Omental fat pad (tissue), 4 donors: Measurements from ENCODE around the gene AKAP9. TPM values are rescaled to one million over a fixed set of nuclear protein-coding genes. Genes with fewer than 3 reads are reported as not detected.
"Not testable (repeated sequence)": the region's sequence is repeated elsewhere in the genome, so short reads cannot be mapped to it uniquely, and the experiment has no call there.

Experiments
- ATAC-seq: fragments of 150-250 bp; one replicate; pipeline ENCODE4 v1.9.1; 2016; ENCODE audit warnings: mild to moderate bottlenecking, moderate library complexity; ENCODE audit not compliant: low FRiP score
- DNase-seq: peaks from one replicate; pipeline ENCODE4 v3.0.0-alpha.2; 2019; ENCODE audit warnings: low spot score
- total RNA-seq, 4 donors: library from RNA; depleted of rRNA; stranded (reverse); fragments of >200 nt; gene quantifications; one replicate each; pipeline ENCODE4 v1.1.0, GENCODE V29; 2016
- TF ChIP-seq, protein P1 (sequence below), 3 donors: fragments of 450-650 bp; IDR thresholded peaks; one replicate each; pipeline ENCODE4 v1.5.1; 2016 to 2017; ENCODE audit warnings: antibody characterized with exemption in 3 of 3, mild to moderate bottlenecking in 3 of 3, moderate library complexity in 2 of 3

The AKAP9 gene
- 10 to 100 TPM; 44.4 to 73.9 (median 62.7) TPM for total RNA-seq

DNA sequence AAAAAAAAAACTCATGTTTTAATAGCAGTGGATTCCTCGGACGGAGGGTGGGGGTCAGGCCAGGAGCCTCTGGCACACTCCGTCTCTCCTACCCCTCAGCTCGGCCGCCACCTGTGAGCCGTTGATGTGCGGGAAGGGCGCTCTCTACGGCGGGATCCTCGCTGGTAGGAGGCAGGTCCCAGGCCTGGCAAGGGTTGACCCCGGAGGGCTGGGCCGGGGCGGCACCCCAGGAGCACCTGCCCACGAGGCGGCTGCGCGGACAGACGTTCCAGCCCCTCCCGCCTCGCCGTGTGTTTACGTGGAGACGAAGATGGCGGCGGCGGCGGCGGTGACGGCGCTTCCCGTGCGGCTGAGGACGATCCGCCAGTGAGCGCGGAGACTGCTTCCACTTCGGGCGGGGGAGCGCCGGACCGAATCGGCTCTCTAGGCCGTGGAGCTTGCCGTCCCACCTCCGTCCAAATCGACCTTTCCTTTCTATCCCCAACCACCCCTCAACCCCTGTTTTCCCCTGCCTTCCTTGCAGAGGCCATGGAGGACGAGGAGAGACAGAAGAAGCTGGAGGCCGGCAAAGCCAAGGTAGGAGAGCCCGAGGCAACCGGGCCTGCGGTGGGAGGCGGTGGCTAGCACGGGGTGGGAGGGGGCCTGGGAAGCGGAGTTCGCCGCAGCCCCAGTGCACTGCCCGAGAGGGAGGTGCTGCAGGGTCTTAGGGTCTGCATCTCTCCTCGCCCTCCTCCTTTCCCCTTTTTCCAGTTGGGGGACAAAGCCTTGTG lies at the start of gene AKAP9:
Gene AKAP9, plus strand, starts transcription at position 291 of the 770 bp plus-strand sequence. Its CDS starts 238 bp downstream, at position 529.
- DNase-seq (peak; percentile 58), ATAC-seq (peak; percentile 94)
- TF ChIP-seq, protein P1, sequence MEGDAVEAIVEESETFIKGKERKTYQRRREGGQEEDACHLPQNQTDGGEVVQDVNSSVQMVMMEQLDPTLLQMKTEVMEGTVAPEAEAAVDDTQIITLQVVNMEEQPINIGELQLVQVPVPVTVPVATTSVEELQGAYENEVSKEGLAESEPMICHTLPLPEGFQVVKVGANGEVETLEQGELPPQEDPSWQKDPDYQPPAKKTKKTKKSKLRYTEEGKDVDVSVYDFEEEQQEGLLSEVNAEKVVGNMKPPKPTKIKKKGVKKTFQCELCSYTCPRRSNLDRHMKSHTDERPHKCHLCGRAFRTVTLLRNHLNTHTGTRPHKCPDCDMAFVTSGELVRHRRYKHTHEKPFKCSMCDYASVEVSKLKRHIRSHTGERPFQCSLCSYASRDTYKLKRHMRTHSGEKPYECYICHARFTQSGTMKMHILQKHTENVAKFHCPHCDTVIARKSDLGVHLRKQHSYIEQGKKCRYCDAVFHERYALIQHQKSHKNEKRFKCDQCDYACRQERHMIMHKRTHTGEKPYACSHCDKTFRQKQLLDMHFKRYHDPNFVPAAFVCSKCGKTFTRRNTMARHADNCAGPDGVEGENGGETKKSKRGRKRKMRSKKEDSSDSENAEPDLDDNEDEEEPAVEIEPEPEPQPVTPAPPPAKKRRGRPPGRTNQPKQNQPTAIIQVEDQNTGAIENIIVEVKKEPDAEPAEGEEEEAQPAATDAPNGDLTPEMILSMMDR (IDR thresholded peaks at IDR 0.05) = no peak

DNA sequence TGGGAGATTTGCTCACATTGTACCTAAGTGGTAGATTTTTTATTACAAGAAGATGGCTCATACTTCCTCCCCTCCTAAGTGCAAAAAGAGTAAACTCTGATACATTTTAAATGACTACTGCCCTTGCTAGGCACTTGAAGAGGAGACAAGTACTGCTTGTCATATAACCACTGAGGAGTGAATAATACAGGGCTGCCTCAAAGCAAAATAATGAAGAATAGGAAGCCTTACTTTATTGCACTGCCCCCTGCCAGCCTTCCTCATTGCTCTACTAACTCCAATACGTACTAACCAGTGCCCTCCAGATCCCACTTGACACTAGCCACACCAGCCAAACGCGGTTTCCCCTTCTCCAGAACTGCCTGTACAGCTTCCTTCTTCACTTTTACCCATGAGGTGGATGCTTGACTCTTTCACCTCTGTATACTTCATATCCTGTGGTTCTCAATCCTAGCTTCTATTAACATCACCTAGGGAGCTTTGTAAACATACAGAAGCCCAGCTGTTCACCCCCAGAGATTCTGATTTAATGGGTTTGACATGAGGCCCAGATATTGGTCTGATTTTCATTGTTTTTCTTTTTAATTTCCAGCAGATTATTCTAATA lies 48.5 kb upstream of the AKAP9 start:
- DNase-seq = no peak
- ATAC-seq = no peak
- TF ChIP-seq, protein P1 (IDR thresholded peaks at IDR 0.05) = no peak

DNA sequence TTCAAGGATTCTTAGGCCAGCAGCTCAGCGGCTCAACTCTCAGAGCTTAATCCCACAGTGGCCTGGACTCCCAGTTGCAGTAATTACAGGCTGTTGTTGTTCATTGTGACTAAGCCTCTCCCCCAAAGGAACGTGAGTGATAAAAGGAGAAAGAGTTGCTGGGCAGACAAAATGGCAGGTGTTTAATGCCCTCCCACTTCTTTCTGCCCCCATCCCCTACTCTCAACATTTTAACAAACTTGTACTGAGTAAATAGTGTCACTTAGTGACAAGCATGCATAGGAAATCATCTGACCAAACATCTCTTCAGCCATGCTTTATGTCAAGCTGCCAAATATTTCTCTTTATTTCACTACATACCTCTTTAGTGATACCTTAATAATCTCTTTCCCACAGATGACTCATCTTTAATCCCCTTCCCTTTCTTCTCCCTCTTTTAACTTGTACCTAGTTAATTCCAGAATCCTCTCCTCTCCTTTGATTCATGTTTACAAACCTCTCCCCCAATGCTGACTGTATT lies 47.8 kb upstream of the AKAP9 start:
- TF ChIP-seq, protein P1 (IDR thresholded peaks at IDR 0.05) = no peak
- ATAC-seq (no peak), DNase-seq (no peak)

DNA sequence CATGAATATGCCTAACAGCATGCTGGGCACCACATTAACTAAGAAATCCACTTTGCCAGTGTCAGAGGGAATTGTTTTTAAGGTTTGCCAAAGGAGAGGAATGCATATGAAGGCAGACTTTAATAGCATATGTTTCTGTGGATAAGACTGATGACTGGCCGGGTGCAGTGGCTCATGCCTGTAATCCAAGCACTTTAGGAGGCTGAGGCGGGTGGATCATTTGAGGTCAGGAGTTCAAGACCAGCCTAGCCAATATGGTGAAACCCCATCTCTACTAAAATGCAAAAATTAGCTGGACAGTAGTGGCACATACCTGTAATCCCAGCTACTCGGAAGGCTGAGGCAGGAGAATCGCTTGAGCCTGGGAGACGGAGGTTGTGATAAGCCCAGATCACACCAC lies 47.0 kb upstream of the AKAP9 start:
- not testable (repeated sequence) for DNase-seq, ATAC-seq

DNA sequence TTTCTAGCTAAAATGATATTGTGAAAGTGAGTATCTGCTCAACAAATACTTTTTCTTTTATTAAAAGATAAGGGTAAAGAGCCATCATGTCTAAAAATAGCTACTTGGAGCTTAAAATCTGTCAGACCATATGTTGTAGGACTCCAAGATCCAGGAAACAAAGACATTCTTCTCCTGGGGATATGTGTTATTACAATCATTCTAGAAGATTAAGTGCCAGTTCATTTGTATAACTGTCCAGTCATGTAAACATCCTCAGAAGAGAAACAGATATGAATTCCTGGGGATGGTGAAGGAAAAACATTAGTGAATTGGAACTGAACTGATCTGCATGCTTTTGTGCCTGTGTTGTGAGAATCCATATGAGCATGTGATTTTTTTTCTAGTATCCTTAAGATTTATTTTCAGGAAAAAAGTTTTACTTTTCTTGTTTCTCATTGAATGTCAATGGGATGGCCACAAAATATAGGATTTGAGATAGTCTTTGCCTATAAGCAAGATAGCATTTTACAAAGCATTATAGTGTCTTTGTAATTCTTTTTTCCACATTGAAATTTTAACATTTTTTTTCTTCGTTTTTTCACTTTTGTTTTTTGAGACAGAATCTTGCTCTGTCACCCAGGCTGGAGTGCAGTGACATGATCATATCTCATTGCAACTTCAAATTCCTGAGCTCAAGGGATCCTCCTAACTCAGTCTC lies 45.7 kb upstream of the AKAP9 start:
- TF ChIP-seq, protein P1 (IDR thresholded peaks at IDR 0.05) = no peak
- DNase-seq = no peak
- no peak for ATAC-seq

DNA sequence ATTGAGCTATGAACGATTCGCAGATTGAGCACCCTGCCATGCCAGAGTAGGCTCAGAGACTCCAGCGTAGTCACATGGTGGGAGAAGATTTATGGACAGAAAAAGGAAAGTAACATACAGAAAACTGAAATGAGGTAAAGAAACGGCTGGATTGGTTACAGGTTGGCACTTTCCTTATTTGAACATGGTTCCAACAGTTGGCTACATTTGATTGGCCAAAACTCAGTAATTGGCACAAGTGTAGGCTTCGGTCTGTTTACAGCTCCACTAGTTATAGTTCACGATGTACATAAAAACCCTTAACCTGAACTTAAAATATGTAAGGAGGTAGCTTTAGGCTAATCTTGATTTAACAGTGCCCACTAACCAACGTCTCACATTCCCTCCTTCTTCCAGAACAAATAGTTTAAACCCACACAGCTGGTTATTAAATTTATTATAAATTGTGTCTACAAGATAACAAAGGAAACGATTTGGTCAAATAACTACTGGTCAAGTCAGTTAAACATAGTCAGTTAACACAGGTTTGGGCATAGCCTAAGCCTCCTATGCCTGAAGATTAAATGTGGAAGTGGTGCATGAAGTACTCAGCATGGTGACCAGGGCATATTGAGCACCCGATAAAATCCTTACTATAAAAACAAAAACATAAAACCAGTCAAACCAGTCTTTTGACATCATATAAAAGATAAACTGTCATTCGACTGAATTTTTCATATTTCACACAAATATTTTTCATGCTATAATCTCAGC lies 42.2 kb upstream of the AKAP9 start:
- DNase-seq (no peak), ATAC-seq (no peak)
- TF ChIP-seq, protein P1 (IDR thresholded peaks at IDR 0.05) = no peak

DNA sequence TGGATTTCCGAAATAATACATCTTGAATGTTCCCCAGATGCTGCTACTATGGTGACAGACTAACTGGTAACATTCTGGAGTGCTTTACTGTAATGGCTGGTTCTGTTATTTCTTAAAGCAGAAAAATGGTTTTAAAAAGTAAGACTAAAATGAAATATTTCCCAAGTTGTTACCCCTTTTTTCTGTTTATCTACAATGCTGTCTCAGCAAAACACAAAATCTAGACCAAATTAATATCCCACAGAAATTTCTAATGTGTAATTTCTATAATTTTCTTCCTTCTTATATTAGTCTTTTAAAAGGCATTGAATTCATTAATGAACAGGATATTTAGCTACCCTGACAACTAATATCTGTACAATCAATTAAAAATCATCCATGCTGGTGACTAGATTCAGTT lies 41.1 kb upstream of the AKAP9 start:
- ATAC-seq (no peak), DNase-seq (no peak)
- TF ChIP-seq, protein P1 (IDR thresholded peaks at IDR 0.05) = no peak
